ENCODE measurements around the gene STK32C. TPM values are rescaled to one million over a fixed set of nuclear protein-coding genes. Genes with fewer than 3 reads are reported as not detected.
"Not testable (repeated sequence)": the region's sequence is repeated elsewhere in the genome, so short reads cannot be mapped to it uniquely, and the experiment has no call there.

Gene STK32C
- total RNA-seq, 4 donors from 2014 or later: 9.4 to 18.1 (median 16.2) TPM

DNA sequence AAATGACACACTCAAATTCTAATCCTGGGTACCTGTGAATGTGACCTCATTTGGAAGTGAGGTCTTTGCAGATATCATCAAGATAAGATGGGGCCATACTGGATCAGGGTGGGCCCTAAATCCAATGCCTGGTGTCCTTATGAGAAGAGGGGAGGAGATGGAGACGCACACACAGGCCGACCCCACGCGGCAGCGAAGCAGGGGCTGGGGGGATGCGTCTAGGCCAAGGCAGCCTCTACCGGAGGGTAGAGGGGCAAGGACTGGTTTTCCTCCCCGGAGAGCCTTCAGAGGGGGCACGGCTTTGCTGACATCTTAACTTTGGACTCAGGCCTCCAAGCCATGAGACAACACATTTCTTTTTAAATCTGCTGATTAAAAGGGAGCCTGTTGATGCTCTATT is 87.7 kb downstream of the STK32C start:
- Histone ChIP-seq H3K4me1 (peaks cover 0 to 9% (median 0%) of the 10 kb centered on the region in 4 donors), H3K4me3 (no peak overlapping the region), H3K9me3 (peaks cover 0 to 22% (median 0%) of the 10 kb centered on the region in 4 donors), H3K27ac (no peak overlapping the region), H3K27me3 (no peaks in the 10 kb centered on the region), H3K36me3 (peaks cover 0 to 37% (median 0%) of the 10 kb centered on the region in 3 donors)
- no peak for DNase-seq (ENCODE audit: low spot score in 2 of 2)
- TF ChIP-seq EP300 (IDR thresholded peaks at IDR 0.05): no peak
- TF ChIP-seq, protein P1, sequence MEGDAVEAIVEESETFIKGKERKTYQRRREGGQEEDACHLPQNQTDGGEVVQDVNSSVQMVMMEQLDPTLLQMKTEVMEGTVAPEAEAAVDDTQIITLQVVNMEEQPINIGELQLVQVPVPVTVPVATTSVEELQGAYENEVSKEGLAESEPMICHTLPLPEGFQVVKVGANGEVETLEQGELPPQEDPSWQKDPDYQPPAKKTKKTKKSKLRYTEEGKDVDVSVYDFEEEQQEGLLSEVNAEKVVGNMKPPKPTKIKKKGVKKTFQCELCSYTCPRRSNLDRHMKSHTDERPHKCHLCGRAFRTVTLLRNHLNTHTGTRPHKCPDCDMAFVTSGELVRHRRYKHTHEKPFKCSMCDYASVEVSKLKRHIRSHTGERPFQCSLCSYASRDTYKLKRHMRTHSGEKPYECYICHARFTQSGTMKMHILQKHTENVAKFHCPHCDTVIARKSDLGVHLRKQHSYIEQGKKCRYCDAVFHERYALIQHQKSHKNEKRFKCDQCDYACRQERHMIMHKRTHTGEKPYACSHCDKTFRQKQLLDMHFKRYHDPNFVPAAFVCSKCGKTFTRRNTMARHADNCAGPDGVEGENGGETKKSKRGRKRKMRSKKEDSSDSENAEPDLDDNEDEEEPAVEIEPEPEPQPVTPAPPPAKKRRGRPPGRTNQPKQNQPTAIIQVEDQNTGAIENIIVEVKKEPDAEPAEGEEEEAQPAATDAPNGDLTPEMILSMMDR (IDR thresholded peaks at IDR 0.05): no peak
- TF ChIP-seq POLR2A (IDR thresholded peaks at IDR 0.05): no peak
- WGBS, 2 donors: 79 to 88% methylated on average over 9 of the region's 9 CpGs

GRCh38 chr10:132219486-132219885 is 88.3 kb downstream of the STK32C start:
- H3K36me3 ChIP-seq: peaks cover 0 to 35% (median 0%) of the 10 kb centered on the region in 3 donors
- 74 to 89% methylated on average over 7 of the region's 7 CpGs for WGBS, 2 donors

DNA sequence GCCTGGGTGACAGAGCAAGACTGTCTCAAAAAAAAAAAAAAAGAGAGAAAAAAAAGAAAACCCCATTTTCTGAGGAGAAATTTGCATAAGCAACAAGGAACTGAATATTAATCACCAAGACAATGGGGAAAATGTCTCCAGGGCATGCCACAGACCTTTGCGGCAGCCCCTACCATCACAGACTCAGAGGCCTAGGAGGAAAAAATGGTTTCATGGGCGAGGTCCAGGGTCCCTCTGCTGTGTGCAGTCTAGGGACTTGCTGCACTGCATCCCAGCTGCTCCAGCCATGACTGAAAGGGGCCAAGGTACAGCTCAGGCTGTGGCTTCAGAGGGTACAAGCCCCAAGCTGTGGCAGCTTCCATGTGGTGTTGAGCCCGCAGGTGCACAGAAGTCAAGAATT is 91.3 kb downstream of the STK32C start:
- WGBS, 2 donors: 83 to 93% methylated on average over 3 of the region's 3 CpGs
- not testable (repeated sequence) for H3K4me1 ChIP-seq; DNase-seq (ENCODE audit: low spot score in 2 of 2); H3K27me3 ChIP-seq; H3K4me3 ChIP-seq; H3K27ac ChIP-seq
- H3K9me3 ChIP-seq: peaks cover 0 to 47% (median 0%) of the 10 kb centered on the region in 4 donors
- H3K36me3 ChIP-seq: peaks cover 0 to 54% (median 0%) of the 10 kb centered on the region in 3 donors

More at GRCh38 chr10:132219486-132219885, 88.3 kb downstream of the STK32C start:
- H3K27me3 ChIP-seq: no peaks in the 10 kb centered on the region
- H3K27ac ChIP-seq: no peak overlapping the region
- TF ChIP-seq, protein P1 (IDR thresholded peaks at IDR 0.05): no peak
- no peak for TF ChIP-seq EP300 (IDR thresholded peaks at IDR 0.05)
- TF ChIP-seq POLR2A (IDR thresholded peaks at IDR 0.05): no peak
- no peak for DNase-seq (ENCODE audit: low spot score in 2 of 2)
- no peak overlapping the region for H3K4me3 ChIP-seq
- H3K9me3 ChIP-seq: peaks cover 0 to 28% (median 0%) of the 10 kb centered on the region in 4 donors
- H3K4me1 ChIP-seq: peaks cover 0 to 9% (median 0%) of the 10 kb centered on the region in 4 donors

DNA sequence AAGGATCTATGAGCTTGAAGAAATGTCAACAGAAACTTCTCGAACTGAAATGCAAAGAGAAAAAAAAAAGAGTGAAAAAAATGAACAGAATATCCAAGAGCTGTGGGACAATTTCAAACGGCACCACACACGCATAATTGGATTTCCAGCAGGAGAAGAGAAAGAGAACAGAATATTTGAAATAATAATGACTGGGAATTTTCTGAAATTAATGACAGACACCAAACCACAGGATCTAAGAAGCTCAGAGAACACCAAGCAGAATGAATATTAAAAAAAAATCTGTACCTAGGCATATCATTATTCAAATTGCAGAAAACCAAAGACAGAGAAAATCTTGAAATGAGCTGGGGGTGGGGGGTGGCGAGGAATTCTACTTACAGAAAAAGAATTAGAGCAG is 93.8 kb downstream of the STK32C start:
- Histone ChIP-seq H3K9me3 (peaks cover 0 to 47% (median 0%) of the 10 kb centered on the region in 4 donors), H3K36me3 (peaks cover 0 to 72% (median 0%) of the 10 kb centered on the region in 3 donors), H3K4me3 (no peak overlapping the region), H3K27ac (no peak overlapping the region), H3K27me3 (no peaks in the 10 kb centered on the region), H3K4me1 (no peaks in the 10 kb centered on the region)
- 54 to 59% methylated on average over 4 of the region's 4 CpGs for WGBS, 2 donors
- DNase-seq (ENCODE audit: low spot score in 2 of 2): no peak
- TF ChIP-seq, protein P1 (IDR thresholded peaks at IDR 0.05): no peak
- TF ChIP-seq EP300 (IDR thresholded peaks at IDR 0.05): no peak

GRCh38 chr10:132212816-132213215 is 94.9 kb downstream of the STK32C start:
- Histone ChIP-seq H3K36me3 (peaks cover 0 to 82% (median 0%) of the 10 kb centered on the region in 3 donors), H3K4me3 (no peak overlapping the region), H3K27me3 (no peaks in the 10 kb centered on the region), H3K9me3 (peaks cover 0 to 47% (median 0%) of the 10 kb centered on the region in 4 donors), H3K4me1 (no peaks in the 10 kb centered on the region), H3K27ac (no peak overlapping the region)
- DNase-seq (ENCODE audit: low spot score in 2 of 2): no peak
- WGBS, 2 donors: 83 to 93% methylated on average over 3 to 9 of the region's 9 CpGs
- TF ChIP-seq EP300 (IDR thresholded peaks at IDR 0.05): no peak
- TF ChIP-seq, protein P1 (IDR thresholded peaks at IDR 0.05): no peak
- no peak for TF ChIP-seq POLR2A (IDR thresholded peaks at IDR 0.05)

DNA sequence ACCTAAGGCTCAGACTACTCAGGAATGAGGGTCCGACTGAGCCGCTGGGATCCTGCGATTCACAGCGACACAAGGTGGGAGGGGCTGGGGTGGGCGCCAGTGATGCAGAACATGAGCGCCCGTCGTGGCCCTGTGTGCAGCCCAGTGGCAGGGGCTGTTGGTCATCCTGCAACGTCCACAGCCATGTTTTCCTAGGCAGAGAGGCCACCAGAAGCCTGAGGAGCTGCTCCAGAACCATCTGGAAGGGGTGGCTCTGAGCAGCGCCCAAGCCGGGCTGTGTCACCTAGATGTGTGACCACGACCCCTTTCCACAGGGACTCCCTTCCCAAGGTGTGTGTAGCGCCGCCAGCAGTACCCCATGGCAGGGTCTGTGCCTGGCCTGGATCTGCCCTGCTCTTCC is 96.5 kb downstream of the STK32C start:
- no peak for TF ChIP-seq EP300 (IDR thresholded peaks at IDR 0.05)
- DNase-seq (ENCODE audit: low spot score in 2 of 2): no peak
- 91 to 95% methylated on average over 12 to 13 of the region's 14 CpGs for WGBS, 2 donors

More for the DNA sequence above, 96.5 kb downstream of the STK32C start:
- Histone ChIP-seq H3K4me3 (no peak overlapping the region), H3K27me3 (no peaks in the 10 kb centered on the region), H3K4me1 (no peaks in the 10 kb centered on the region), H3K36me3 (peaks cover 0 to 71% (median 0%) of the 10 kb centered on the region in 3 donors), H3K9me3 (peaks cover 0 to 35% (median 0%) of the 10 kb centered on the region in 4 donors), H3K27ac (no peak overlapping the region)

All from tibial nerve (tissue), 4 donors.